ENCODE data around the gene NBDY.

DNA sequence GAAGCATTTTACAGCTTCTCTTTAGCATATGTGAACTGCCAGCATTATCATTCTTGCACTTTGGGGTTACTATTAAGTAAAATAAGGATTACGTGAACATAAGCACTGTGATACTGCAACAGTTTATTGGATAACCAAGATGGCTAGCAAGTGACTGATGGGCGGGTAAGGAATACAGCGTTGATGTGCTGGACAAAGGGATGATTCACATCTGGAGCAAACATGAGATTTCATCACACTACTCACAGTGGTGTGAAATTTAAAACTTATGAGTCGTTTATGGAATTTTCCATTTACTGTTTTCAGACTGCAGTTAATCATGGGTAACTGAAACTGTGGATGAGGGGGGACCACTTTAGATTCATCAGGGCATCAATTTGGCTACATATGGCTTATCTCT, 16.0 kb downstream of the NBDY start:
- TF ChIP-seq POLR2AphosphoS5 (IDR thresholded peaks at IDR 0.05; ENCODE audit: borderline replicate concordance, low read depth, low read length) (no peak), EZH2 (IDR thresholded peaks at IDR 0.05) (no peak), FOXP2 (optimal IDR thresholded peaks at IDR 0.05; ENCODE audit: control extremely low read depth, extremely low read length, insufficient read depth) (no peak)

Measured in SK-N-MC (cell line).